ENCODE data around the gene DLG4.
"Not testable (repeated sequence)": the region's sequence is repeated elsewhere in the genome, so short reads cannot be mapped to it uniquely, and the experiment has no call there.

Gene DLG4

DNA sequence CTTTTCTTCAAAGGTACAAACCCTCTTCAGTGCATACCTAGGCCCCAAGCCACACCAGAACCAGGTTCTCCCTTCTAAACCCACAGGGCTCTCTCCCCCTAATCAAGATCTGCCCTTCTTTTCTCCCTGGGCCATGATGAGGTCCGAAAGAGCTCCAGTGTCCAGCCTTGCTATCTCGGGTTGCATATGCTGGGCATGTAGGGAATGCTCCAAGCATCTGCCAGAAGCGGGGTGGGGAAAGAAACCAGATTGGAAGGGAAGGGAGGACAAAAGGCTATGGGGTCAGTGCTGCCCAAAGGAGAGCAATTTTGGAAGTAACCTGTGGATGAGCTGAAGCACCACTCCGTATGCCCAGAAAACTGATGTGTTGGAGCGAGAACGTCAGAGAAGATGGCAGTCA, 29.6 kb upstream of the DLG4 start:
- no peak for DNase-seq

DNA sequence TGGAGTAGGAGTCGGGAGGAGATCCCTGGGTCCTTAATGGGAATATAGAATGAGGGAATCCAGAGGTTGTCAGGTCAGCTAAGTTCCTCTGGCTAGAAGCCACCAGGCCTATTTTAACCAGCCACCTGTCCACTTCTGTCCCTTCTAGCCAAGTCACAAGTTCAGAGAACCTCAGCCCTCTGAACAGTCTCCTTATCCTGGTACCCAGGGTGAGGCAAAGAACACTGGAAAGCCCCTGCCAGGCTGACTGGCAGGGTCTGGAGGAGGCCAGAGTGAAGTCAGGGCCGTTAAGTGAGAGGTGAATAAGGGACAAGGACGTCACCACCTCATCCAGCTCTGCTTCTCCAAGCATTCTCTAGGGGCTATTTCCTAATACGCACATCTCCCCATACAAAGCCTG, 29.2 kb upstream of the DLG4 start:
- DNase-seq = no peak

DNA sequence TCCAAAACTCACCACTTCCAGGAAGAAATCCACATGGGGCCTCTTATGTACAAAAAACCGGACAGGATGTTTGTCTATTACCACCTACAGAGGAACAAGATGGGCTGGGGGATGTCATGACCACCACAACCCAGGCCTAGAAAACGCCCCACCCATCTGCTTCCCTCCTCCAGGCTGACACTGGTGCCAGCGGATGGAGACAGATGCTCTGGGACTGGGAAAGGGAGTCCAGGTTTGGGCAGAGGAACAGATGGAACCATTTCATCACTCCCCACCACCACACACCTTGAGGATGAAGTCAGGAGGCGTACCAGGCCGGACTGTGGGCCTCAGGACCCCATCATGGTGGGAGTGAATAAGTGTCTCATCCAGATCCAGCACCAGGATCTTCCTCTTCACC, 27.1 kb upstream of the DLG4 start:
- no peak for DNase-seq

DNA sequence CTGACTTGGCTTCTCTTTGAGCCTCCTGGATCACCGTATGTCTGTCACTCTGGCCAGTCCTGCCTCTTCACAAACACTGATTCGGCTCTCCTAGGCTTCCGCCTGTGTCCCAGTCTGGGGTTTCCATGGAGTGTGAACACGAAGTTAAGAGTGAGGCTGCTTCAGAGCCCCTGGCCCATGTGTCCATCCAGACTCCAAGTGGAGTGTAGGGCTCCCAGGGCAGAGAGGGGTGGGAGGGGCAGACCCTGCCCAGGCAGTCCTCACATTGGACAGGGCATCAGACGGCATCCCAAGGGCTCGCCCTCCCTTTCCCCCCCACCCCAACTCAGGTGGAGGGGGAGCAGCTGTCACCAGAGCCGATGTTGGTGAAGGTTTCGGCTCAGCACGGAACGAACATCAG, 24.2 kb upstream of the DLG4 start:
- DNase-seq = not testable (repeated sequence)

DNA sequence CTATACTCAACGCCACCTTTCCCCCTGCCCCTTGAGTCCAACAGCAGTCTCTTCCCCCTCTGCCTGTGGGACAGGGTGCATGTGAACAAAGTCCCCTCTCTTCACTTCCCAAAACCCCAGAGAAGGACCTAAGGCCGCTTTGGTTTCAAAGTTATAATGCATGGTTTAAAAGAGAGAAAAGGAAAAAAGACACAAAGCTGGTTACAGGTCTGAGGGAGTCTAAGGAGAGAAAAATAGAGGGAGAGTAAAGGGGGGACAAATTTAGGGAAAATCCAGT, 23.8 kb upstream of the DLG4 start:
- DNase-seq = no peak

DNA sequence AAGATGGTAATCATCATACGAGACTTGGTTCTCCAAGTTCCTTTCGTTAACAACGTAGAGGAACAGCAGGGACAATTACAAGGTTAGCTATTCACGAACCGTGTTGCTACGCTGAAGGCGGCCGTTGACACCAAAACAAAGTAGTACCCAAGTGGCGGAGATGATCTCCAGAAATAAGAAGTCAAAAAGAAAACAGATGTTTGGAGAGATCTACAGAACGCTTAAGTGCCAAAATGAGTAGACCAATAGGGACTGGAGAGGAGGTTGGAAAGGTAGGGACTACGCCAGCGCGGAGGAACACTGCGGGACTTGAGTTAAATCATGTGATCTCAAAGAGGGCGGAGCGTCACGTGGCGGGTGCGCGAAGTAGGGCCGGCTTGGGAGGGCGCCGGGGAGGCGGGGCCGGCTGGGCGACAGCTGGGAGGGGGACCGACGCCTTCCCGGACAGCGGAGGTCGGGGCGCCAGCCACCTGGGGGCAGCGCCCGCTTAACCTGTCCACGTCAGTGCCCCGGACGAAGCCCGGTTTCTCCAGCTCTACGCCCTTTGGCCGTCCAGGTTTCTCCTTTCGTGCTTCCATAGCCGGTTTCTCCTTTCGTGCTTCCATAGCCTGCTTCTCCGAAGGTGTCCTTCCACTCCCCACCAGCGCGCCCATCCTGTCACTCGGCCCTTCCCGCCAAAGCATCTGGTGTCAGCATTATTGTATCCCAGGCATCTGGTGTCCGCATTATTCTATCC, 23.2 kb upstream of the DLG4 start:
- DNase-seq = peak; percentile 91 to 97

DNA sequence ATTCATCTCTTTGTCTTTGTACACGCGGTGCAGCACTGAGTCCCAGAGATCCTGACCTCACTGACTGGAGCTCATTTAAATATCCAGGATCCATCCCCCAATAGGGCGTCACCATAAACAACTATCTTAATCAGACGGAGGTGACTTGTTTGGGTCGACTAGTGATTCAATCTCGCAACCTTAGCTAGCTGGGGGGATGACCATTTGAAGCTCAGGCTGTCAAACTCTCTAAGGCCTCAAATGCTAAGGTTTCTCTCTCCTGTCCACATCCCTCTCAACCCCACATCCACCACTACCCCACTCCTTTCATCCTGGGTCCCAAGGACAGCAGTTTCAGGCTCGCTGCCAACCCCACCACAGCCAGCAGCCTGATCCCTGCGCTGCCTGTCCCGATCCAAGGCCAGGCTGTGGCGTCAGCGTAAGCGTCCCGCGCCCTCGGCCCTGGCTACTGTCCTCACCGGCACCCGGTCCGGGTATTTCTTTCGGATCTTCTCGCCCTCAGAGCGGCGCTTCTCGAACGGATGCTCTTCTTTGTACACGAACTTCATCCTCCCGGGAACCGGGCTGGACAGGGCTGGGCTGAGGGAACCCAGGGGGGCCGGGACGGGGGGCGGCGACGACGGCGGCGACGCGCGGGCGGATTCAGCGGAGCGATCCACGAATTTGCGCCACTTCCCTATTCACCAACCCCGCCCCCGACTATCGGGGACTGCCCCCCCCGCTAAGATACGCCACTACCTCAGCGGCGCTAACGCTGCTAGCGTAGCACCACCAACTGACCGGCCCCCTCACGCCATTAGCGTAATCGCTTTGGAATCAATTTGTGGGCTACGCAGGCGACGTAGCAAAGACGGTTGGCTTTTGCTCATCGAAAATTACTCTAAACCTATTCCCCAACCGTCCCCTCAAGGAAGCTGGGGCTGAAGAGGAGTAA, 22.4 kb upstream of the DLG4 start, which contains the start of gene GABARAP:
Gene GABARAP (minus strand): TSS at position 667 of the 934 bp plus-strand sequence. CDS start 119 bp downstream, at position 548.
- peak; percentile 80 to 93 for DNase-seq

DNA sequence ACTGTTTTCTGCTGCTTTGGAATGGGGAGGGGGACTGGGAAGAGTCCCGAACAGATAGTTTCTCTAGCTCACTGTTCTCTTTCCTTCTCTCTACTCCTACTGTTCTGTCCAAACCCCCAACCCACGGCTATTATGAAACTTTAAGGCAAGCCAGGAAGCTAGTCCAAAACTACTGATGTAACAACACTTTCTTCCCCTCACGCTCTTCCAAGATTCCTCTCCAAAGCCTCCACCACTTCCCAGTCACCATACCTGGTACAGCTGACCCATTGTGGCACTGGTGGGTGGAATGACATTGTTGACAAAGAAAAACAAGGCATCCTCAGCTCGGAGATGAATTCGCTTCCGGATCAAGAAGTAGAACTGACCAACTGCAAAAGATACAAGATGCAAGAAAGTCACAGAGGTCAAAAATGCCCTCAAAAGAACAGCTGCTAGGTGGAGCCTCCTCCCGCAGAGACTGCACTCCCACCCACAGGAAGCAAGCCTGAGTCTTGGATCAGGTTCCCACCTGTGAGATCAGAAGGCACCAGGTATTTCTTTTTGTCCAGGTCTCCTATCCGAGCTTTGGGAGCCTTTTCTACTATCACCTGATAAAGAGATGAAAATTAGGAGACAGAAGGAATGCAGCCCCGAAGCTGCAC, 21.6 kb upstream of the DLG4 start:
- no peak for DNase-seq

DNA sequence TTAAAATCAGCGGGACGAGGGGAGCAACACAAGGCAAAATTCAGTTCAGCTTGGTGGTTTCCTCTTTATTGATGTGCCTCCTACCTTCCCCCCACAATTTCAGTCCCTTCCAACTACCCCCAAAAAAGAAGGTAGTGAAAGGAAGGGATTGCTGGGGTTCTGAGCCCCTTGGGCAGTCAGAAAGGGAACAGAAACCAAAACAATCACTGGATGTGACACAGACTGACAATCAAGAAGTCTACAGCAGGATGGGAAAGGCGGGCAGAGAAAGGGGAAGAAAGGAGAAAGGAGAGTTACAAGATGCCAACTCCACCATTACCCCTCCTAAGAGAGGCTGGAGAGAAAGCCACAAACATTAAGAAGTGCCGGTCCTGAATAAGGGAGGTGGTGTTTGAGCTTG, 20.7 kb upstream of the DLG4 start:
- DNase-seq = no peak

DNA sequence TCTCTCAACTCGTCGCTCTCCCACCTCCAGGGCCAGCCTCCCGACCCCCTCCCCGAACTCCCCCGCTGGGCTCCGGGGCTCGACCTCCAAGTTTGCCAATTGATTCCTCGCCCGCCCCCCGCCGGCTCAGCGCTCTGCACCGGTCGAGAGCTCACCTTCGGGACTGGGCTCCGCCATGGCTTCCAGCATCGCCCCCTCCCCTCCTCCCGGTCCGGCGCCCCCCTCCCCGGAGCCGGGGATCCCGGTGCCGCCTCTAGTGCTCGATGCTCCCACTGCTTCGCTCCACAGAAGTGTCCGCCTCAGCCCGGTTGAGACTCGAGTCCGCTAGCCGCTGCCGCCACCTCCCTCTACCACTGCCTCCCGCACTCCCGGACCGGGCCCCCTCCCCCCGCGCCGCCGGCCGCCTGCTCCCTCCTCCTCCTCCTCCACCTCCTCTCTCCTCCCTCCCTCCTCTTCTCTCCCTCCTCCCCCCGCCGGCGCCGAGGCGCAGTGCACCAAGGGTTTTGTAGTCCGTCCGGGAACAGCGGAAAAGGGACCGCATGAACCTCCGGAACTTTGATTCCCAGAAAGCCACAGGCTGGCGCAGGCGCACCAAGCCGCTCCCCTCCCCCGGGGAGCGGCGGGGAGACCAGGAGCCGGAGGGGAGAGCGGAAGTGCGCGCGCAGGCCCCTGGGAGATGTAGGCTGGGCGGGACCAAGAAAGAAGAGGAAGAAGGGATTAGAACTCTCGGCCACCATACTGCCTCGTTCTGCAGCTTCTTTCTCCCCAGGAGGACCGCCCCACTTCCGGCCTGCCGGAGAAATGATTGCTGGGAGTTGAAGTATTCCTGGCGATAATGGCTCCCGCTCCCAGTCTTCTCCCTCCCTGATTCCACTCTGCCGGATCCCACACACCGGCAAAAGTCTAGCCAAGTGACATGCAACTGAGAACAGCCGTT, 19.7 kb upstream of the DLG4 start, which contains the start of gene PHF23:
Gene PHF23 (minus strand): TSS at position 367 of the 937 bp plus-strand sequence. CDS start 178 bp downstream, at position 189.
- DNase-seq = peak; percentile 99

DNA sequence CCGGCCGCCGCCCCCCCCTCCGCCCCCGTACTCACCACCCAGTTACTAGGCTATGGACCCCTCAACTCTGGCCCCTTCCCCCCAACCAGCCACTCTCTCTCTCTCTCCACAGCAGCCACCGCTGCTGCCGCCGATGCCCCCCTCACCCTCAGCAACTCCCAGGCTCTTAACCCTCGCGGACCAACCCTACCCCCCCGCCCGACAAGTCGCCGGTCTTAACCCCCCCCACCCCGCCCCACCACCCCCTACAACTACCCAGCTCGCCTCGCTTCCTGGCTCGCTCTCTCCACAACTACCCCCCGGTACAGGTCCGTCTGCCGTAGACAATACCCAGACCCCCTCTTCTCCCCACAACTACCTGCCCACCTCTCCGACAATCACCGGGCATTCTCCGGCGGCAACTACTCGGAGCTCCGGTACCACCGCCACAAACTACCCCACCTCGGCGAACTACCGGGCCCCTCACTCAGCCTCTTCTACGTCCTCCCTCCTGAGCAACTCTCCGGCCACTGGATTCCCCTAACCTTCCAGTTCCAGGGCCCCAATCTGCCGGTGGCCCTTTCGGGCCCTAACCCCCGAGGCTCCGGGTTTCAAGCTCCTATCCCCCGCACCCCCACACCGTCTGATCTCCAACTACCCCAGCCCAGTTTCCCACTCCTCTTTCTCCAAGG, 18.9 kb upstream of the DLG4 start:
- no peak for DNase-seq

DNA sequence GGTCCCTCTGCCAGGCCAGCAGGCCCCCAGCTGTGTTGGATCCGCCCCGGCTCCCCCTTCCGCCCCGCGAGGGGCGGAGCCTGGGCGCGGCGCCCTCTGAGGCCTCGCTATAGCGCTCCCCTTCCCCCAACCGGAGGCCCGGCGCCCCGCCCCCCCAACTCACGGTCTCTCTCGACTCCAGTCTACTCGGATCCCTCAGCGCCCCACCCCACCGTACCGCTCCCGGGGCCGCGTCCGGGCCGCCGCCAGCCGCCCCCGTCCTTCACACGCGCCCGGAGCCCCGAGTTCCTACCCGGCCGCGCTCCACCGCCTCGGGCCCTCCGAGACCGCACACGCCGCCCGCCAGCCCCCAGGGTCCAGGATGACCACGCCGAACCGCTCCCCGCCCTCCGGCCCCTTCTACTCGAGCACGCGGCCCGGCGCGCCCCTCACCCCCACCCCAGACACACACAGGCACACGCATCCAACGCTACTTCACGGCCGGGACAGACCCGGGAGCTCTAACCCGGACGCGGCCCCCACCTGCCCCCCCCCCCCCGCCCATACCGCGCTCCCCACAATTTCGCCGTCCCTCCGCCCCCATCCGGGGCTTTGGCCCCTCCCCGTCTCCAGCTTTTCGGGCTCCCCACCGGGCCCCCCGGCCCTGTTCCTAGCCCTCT, 18.3 kb upstream of the DLG4 start:
- DNase-seq = peak; percentile 50

DNA sequence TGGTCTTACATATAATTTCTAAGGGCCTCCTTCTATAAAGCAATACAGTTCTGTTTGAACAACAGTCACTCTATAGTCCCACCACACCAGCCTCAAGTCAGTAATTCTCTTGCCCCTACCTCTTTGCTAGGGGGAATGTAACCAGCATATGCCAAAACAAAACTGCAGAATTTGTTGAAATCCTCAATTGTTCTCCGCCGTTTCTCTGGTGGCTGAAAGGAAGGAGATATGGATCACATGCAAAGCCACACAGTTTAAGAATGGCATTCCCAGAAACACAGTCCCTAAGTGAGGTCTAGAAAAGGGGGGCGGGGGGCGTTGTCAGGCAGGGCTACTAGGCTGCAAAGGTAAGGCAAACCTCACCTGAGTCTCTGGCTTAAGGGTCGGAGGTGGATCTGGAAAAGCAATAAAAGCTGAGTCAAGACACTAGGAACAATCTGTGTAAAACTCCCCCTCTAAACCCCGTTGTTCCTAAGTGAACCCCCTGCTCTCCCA, 17.7 kb upstream of the DLG4 start:
- no peak for DNase-seq

DNA sequence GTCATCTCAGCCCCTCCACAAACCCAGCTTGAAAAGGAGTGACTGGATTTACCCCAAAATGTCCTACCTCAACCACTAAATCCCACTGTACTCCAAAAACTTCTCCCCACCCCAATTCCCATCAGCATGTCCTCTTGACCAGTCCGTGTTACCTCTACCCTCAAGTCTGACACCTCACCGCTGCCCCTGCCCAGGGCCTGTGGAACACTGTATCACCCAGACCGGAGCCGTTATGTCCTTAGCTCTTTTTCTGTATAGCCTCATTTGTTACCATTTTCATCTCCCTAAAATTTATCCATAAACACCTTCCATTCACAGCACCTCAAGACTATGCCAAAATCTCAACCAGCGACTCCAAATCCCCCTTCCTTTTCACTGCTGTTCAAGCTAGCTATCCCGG, 17.2 kb upstream of the DLG4 start:
- DNase-seq = no peak

DNA sequence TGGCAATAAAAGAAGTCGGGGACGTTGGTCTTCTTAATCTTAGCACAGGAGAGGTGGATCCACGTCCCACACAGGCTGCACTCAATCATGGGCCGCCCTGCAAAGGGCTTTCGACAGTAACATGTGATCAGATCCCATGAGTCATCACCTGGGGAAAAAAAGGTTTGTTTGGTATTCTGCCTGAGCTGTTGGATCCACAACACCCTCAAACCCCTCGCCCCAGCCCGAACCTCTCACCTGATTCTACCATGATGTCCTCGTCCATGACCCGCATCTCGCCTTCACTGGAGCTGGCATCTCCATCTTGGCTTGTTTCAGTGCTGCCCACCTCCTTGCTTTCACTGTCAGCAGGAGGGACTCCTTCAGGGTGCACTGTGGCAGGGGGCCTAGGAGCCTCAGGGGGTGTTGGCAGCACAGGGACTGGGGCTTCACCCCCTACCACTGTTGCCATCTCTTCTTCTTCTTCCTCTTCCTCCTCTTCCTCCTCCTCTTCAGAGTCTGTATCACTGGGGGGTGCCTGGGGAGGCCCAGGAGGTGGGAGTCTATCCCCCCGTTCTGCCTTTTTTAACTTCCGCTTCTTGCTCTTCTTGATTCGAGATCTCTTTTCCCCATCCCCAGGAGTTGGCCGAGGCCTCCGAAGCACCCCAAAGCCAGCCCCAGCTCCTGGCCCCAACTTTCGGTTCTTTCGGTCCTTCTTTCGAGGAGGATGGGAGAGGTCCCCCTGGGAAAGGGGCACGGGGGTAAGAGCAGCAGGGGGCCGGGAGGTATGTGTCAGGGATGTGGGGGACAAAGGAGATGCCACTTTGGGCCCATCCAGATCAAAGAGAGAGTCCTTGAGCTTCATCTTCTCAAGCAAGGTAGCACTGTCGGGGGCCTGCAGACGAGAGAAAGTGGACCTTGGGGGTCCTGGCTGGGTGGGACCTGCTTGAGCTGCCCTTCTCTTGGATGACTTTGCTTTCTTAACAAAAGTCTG, 16.3 kb upstream of the DLG4 start:
- no peak for DNase-seq

DNA sequence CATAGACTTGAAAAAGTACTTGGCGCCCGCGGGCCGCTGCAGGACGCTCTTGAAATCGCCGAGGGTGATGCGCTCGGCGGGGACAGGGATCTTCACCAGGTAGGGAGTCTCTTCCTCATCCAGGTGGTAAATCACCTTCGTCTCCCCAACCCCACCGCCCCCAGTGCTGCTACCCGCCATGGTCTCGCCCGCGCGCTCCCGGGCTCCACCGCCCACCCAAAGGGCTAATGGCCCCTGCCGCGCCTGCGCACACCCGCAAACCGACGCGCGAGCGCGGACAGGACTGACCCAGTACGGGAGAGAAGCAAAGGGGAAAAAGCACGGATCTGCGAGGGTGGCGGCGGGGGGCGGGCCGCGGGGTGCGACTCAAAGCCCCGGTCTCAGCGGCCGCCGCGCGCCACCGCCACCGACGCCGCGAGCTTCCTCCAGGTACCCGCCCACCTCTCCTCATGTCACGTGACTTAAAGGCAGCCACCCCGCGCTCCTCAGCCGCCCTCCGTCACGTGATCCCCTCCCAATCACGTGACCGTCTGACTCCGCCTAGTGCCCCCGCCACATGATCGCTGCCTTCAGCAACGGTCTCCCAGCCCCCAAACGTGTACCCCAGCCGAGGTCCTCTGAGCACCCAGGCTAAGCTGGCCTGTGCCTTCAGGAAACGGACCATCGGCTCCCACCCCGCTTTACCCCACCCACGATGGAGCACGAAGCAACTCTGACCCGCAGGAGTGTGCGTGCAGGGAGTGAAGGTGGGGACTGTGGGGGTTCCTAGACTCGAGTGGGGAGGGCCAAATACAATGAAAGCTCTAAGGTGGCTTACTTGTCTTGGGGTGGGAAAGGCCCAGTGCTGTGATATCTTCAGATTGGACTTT, 14.7 kb upstream of the DLG4 start, which contains the start of gene DVL2:
Gene DVL2 (minus strand): TSS at position 435 of the 869 bp plus-strand sequence. CDS start 255 bp downstream, at position 180.
- DNase-seq = peak; percentile 89 to 90

DNA sequence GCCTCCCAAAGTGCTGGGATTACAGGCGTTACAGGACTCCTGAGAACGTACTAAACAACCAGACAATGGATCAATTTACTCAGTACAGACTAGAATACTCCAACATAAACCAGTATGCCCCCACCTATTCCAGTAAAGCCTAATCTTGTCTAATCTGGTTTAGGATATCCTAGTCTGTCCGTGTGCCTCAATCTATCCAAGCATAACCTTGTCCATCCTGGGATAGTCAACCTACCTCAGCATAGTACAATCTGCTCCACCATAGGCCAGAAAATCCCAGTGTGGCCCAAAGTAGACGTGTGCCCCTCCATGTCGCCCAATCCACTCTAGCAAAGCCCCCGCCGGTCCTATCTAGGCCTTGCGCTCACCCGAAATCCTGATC, 14.1 kb upstream of the DLG4 start:
- DNase-seq = no peak

DNA sequence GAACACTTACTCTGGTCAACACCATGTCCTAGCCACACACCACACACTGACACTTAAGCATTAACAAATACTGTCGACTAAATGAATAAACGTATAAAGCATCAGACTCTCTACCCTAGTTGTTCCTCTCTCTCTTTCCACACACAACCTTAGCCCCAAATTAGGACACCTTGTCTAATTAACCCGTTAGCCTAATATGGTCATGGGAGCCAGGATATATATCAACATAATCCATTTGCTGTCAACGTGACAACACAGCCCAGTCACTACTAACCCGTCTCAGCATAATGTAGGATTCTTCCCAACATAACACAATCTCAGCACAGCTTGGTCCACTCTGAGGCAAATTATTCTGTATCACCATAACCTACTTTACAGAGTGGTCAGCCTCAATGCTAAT, 12.5 kb upstream of the DLG4 start:
- no peak for DNase-seq

DNA sequence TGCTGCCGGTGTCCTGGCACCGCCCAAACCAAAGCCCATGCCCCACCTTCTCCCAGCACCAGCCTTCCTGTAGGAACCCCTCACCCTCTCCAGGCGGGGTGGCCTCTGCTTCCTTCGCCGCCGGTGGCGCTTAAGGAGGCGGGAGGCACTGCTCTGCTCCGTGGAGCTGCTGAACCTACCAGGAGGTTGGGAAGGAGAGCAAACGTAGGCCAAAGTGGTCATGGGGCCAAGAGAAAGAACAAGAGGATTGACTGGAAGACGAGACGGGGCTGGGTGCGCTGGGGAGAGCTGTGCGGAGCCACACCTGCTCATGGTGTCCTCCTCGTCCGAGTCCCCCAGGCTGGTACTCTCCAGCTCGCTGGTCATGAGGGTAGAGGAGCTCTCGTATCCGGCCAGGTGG, 9.9 kb upstream of the DLG4 start:
- DNase-seq = no peak

All from NCI-H1930 (cell line).